Gastroesophageal sphincter (tissue), 3 donors: ENCODE measurements around the gene MEFV.

Source experiments
- EP300 ChIP-seq: sonication (generic); formaldehyde crosslinking; IDR thresholded peaks from one replicate; pipeline ENCODE4 v1.6.1; 2017; ENCODE audit warnings: antibody characterized with exemption, mild to moderate bottlenecking
- POLR2A ChIP-seq, 2 donors: fragments of 450-650 bp; IDR thresholded peaks; one replicate each; pipeline ENCODE4 v1.6.1; 2017; ENCODE audit warnings: antibody characterized with exemption in 2 of 2, mild to moderate bottlenecking in 2 of 2, moderate library complexity in 1 of 2
- TF ChIP-seq, protein P1 (sequence below), 4 experiments: fragments of 200-600 bp in 2 of 4; fragments of 450-650 bp in 2 of 4; sonication (generic) in 1 of 4; IDR thresholded peaks; one replicate each; pipeline ENCODE4 v1.5.1; 2017 to 2019; ENCODE audit warnings: antibody characterized with exemption in 4 of 4, mild to moderate bottlenecking in 2 of 4, moderate library complexity in 2 of 4

DNA sequence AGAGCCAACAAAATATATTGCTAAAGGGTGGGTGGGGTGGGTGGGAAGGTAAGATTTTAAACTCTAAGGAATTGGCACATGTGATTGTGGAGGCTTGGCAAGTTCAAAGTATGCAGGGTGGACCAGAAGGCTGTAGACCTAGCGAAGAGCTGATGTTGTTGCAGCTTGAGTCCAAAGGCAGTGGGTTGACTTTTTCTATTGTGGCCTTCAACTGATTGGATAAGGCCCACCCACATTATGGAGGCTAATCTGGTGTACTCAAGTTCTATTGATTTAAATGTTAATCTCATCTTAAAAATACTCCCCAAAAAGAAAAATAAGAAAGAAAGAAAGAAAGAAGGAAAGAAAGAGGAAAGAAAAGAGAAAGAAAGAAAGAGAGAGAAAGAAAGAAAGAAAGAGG, 43.9 kb downstream of the MEFV start:
- TF ChIP-seq, protein P1, sequence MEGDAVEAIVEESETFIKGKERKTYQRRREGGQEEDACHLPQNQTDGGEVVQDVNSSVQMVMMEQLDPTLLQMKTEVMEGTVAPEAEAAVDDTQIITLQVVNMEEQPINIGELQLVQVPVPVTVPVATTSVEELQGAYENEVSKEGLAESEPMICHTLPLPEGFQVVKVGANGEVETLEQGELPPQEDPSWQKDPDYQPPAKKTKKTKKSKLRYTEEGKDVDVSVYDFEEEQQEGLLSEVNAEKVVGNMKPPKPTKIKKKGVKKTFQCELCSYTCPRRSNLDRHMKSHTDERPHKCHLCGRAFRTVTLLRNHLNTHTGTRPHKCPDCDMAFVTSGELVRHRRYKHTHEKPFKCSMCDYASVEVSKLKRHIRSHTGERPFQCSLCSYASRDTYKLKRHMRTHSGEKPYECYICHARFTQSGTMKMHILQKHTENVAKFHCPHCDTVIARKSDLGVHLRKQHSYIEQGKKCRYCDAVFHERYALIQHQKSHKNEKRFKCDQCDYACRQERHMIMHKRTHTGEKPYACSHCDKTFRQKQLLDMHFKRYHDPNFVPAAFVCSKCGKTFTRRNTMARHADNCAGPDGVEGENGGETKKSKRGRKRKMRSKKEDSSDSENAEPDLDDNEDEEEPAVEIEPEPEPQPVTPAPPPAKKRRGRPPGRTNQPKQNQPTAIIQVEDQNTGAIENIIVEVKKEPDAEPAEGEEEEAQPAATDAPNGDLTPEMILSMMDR (IDR thresholded peaks at IDR 0.05), result no peak
- TF ChIP-seq POLR2A (IDR thresholded peaks at IDR 0.05) (no peak), EP300 (no peak)
